Measurements from ENCODE around the gene HOXA7. TPM values are rescaled to one million over a fixed set of nuclear protein-coding genes. Genes with fewer than 3 reads are reported as not detected.

HOXA7 gene
- total RNA-seq, 1 experiment from 2014 or later = not detected

DNA sequence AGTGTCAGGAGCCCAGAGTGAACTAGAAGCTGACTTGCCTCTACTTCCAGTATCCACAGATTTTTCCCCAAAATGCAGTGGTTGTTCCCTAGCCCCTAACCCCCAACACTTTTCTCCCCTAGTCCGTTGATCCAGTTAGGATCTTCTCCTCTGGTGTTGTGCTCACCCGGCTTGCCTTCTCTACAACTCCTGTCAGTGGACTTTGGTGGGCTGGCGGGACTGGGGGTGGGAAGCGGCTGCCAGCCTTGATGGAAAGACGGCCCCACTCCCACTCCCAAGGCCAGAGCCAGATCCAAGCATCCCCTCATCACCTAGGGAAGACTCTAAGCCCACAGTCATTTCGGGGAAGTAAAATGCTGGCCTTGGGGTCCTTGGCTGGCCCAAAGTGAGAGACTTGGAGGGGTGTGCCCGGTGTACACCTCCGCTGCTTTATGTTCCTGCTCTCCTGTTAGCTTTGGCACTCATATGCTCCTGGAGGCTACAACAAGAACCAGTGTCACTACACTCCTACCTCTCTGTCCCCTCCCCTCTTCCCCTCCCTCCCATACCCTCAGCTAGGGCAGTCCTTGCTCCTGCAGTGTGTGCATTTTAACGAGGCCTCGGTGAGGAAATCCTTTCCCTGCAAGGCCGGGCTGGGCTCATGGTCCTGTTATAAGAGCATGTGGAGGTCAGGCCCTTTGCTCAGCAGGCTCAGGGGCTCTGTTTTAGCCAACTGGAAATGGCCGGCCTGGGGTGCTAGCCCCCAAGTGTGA, 18.6 kb upstream of the HOXA7 start:
- peaks cover 18% of the 10 kb centered on the region; the same call in 1 of the 2 replicates for H3F3A ChIP-seq (ENCODE audit: insufficient read depth, low read depth)
- no peak overlapping the region for H2AFZ ChIP-seq
- no peaks in the 10 kb centered on the region for H3K79me2 ChIP-seq (ENCODE audit: low read depth)
- ChIA-PET POLR2A (ENCODE audit: unreplicated experiment) (no interaction called here), CTCF (interaction anchor here (0.6 kb wide), 1 partner anchor 55 kb away, joined by 3 read pairs; no protein-coding TSS in a partner anchor)
- no peak overlapping the region for H3K4me2 ChIP-seq
- DNase-seq = no peak
- H3K9me2 ChIP-seq (ENCODE audit: insufficient read depth) = no peaks in the 10 kb centered on the region
- H3K4me1 ChIP-seq (replicated peaks; ENCODE audit: insufficient read depth) = peaks cover 12% of the 10 kb centered on the region
- no peaks in the 10 kb centered on the region for H3K9me3 ChIP-seq (ENCODE audit: insufficient read depth, low read depth)
- no peaks in the 10 kb centered on the region for H3K27me3 ChIP-seq (ENCODE audit: insufficient read depth, low read depth)
- BruUV-seq (replicated peaks) = no TSS peak
- H3K27ac ChIP-seq = no peak overlapping the region
- no peaks in the 10 kb centered on the region for H3K36me3 ChIP-seq (ENCODE audit: low read depth)
- H4K20me1 ChIP-seq (ENCODE audit: insufficient read depth) = no peaks in the 10 kb centered on the region
- intact Hi-C loops (cut with micrococcal nuclease; ENCODE audit: unreplicated experiment) = no loop called here
- H3K4me3 ChIP-seq = no peak overlapping the region
- TF ChIP-seq CTCF (conservative IDR thresholded peaks at IDR 0.05) (no peak), EZH2 (IDR thresholded peaks at IDR 0.05; ENCODE audit: low read depth) (no peak)

DNA sequence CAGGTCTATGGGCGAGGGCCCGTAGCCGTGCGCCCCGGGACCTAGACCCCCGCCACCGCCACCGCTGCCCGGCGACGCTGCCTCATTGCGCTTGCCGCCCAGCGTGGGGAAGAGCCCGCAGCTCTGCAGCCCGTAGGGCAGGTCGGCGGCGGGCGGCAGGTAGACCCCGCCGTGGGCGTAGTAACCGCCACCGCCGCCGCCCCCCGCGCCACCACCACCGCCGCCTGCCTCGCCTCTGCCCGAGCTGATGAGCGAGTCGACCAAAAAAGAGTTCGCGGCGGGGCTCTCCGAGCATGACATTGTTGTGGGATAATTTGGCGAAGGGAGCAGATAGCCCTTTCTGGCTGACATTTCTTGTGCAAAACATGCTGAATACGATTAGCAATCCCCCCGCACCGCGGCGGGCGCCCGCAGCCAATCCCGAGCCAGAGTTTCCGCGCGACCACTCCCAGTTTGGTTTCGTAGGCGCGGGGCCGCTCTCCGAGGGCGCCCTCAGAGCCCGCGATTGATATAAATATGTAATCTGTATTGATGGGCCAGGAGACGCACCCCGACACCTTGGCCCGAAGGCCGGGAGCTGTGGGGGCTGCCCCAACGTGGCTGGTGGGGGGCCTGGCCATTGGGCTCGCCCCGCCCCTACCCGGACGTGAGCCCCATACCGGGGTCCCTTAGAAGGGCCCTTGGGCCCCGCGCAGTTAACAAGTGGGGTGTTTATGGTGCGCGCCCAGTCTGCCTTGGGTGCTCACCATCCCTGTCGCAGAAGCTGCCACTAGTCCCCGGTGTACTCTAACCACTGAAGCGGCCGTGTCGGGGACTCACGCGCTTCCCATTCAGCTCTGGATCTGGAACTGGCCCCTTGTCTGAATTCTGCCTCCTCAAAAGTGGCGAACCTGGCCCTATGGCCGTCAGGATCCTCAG, 17.7 kb upstream of the HOXA7 start, which contains the start of gene HOXA10:
HOXA10 (minus strand) TSS at position 365 of the 918 bp plus-strand sequence; CDS start at position 351, 14 bp downstream.
- ChIA-PET POLR2A (ENCODE audit: unreplicated experiment) (no interaction called here), CTCF (no interaction called here)
- intact Hi-C loops (cut with micrococcal nuclease; ENCODE audit: unreplicated experiment) = no loop called here
- H3K27me3 ChIP-seq (ENCODE audit: insufficient read depth, low read depth) = no peaks in the 10 kb centered on the region
- peaks cover 18% of the 10 kb centered on the region; the same call in 1 of the 2 replicates for H3F3A ChIP-seq (ENCODE audit: insufficient read depth, low read depth)
- peaks cover 13% of the 10 kb centered on the region for H3K4me1 ChIP-seq (replicated peaks; ENCODE audit: insufficient read depth)
- no peak within 1 kb of the TSS for H3K27ac ChIP-seq
- no peak for DNase-seq
- H3K9me3 ChIP-seq (ENCODE audit: insufficient read depth, low read depth) = no peaks in the 10 kb centered on the region
- H3K4me3 ChIP-seq = no peak within 1 kb of the TSS
- no peaks in the 10 kb centered on the region for H3K79me2 ChIP-seq (ENCODE audit: low read depth)
- H2AFZ ChIP-seq = no peak within 1 kb of the TSS
- H4K20me1 ChIP-seq (ENCODE audit: insufficient read depth) = no peaks in the 10 kb centered on the region
- TF ChIP-seq EZH2 (IDR thresholded peaks at IDR 0.05; ENCODE audit: low read depth) (no peak), CTCF (conservative IDR thresholded peaks at IDR 0.05) (no peak)
- H3K4me2 ChIP-seq = no peak within 1 kb of the TSS
- BruUV-seq (replicated peaks) = no TSS peak
- no peaks in the 10 kb centered on the region for H3K36me3 ChIP-seq (ENCODE audit: low read depth)
- no peaks in the 10 kb centered on the region for H3K9me2 ChIP-seq (ENCODE audit: insufficient read depth)

DNA sequence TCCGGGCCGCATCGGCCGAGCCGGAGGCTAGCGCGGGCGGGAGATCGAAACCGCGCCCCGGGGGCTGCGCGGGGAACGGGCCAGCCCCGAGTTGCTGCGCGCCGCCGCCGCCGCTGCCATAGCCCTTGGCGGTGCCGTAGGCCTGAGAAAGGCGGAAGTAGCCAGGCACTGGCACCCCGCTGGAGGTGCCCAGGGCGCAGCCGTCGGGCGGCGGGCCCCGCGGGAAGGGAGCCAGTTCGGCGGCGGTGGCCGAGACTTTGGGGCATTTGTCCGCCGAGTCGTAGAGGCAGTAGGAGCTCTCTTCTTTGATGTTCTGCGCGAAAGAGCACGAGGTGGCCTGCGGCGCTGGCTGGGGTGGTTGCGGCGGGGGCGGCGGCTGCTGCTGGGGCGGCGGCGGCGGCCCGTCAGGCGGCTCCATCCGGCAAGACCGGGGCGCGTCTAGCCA, 17.1 kb upstream of the HOXA7 start:
- no TSS peak for BruUV-seq (replicated peaks)

More for the DNA sequence above, 17.1 kb upstream of the HOXA7 start:
- intact Hi-C loops (cut with micrococcal nuclease; ENCODE audit: unreplicated experiment) = no loop called here
- TF ChIP-seq EZH2 (IDR thresholded peaks at IDR 0.05; ENCODE audit: low read depth) = no peak
- no peak for TF ChIP-seq CTCF (conservative IDR thresholded peaks at IDR 0.05)
- ChIA-PET POLR2A (ENCODE audit: unreplicated experiment) (no interaction called here), CTCF (no interaction called here)
- H3K36me3 ChIP-seq (ENCODE audit: low read depth) = no peaks in the 10 kb centered on the region
- no peak overlapping the region for H2AFZ ChIP-seq
- peaks cover 19% of the 10 kb centered on the region for H3K4me1 ChIP-seq (replicated peaks; ENCODE audit: insufficient read depth)
- H3K9me3 ChIP-seq (ENCODE audit: insufficient read depth, low read depth) = no peaks in the 10 kb centered on the region
- peaks cover 17% of the 10 kb centered on the region for H3F3A ChIP-seq (ENCODE audit: insufficient read depth, low read depth)
- DNase-seq = no peak
- no peak overlapping the region for H3K4me3 ChIP-seq
- no peak overlapping the region for H3K4me2 ChIP-seq
- no peaks in the 10 kb centered on the region for H3K27me3 ChIP-seq (ENCODE audit: insufficient read depth, low read depth)
- H3K9me2 ChIP-seq (ENCODE audit: insufficient read depth) = no peaks in the 10 kb centered on the region
- no peaks in the 10 kb centered on the region for H3K79me2 ChIP-seq (ENCODE audit: low read depth)
- no peaks in the 10 kb centered on the region for H4K20me1 ChIP-seq (ENCODE audit: insufficient read depth)
- H3K27ac ChIP-seq = no peak overlapping the region
